WI38 (cell line): Measurements from ENCODE around the gene HLA-G.
"Not testable (repeated sequence)": the region's sequence is repeated elsewhere in the genome, so short reads cannot be mapped to it uniquely, and the experiment has no call there.

Experiments
- H3K4me3 ChIP-seq: 2 replicates; pipeline ENCODE4 v1.5.1; 2011; ENCODE audit warnings: low read depth, mild to moderate bottlenecking, control low read depth, low read length
- CTCF ChIP-seq: IDR thresholded peaks from 2 replicates; pipeline ENCODE4 v1.5.1; 2012; ENCODE audit warnings: low read depth, mild to moderate bottlenecking, control low read depth, low read length

The HLA-G gene

GRCh38 chr6:29870104-29870503, 42.5 kb downstream of the HLA-G start:
- no peak overlapping the region for H3K4me3 ChIP-seq
- TF ChIP-seq CTCF: no peak

GRCh38 chr6:29872791-29873190, 45.2 kb downstream of the HLA-G start:
- TF ChIP-seq CTCF: no peak
- H3K4me3 ChIP-seq: no peak overlapping the region

GRCh38 chr6:29875257-29875656, 47.6 kb downstream of the HLA-G start:
- no peak overlapping the region for H3K4me3 ChIP-seq
- no peak for TF ChIP-seq CTCF

- not testable (repeated sequence) for H3K4me3 ChIP-seq
Measured at GRCh38 chr6:29875734-29876133, 48.1 kb downstream of the HLA-G start.
